Measurements from ENCODE around the gene SRRM3.
"Not testable (repeated sequence)": the region's sequence is repeated elsewhere in the genome, so short reads cannot be mapped to it uniquely, and the experiment has no call there.

Gene SRRM3

DNA sequence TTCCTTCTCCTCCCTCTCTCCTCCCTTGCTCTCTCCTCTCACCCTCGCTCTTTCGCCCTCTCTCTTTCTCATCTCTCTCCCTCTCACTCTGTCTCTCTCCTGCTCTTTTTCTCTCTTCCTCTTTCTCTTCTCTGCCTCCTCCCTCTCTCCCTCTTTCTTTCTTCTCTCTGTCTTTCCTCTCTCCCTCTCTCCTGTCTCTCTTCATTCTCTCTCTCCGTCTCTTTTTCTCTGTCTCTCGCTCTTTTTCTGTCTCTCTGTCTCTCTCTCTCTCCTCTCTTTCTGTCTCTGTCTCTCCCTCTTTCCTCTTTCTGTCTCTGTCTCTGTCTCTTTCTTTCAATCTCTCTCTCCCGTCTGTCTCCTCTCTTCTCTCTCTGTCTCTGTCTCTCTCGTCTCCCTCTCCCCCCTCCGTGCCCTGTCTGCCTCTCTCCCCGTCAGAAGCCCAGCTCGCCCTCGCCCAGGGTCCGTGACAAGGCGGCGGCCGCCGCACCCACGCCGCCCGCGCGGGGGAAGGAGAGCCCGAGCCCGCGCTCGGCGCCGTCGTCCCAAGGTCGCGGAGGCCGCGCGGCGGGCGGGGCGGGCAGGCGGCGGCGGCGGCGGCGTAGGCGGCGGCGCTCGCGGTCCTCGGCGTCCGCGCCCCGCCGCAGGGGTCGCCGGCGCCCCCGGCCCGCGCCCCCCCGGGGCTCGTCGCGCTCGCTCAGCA lies 79.5 kb downstream of the SRRM3 start:
- H3K4me3 ChIP-seq (ENCODE audit: low read length): no peak overlapping the region
- no peak for DNase-seq (ENCODE audit: low read depth, low spot score)

DNA sequence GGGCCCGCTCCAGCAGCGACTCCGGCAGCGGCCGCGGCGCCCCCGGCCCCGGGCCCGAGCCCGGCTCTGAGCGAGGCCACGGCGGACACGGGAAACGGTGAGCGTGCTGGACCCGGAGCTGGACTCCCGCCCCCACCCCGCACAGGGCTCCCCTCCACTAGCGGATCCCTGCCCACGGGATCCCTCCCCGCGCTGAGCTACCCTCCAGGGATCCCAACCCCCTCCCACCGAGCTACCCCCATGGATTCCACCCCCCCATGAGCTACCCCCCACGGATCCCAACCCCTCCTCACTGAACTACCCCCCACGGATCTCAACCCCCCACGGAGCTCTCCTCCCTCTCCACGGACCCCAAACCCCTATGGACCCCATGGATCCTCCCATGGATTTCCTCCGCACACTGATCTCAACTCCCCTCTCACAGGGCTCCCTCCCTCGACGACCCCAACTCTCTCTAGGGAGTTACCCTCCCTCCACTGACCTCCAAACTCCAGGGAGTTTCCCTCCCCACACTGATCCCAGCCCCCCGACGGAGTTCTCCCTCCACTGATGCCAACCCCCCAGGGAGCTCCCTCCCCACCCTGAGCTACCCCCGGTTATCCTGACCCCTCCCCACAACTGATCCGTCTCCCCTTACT lies 80.1 kb downstream of the SRRM3 start:
- DNase-seq (ENCODE audit: low read depth, low spot score): no peak
- no peak overlapping the region for H3K4me3 ChIP-seq (ENCODE audit: low read length)

DNA sequence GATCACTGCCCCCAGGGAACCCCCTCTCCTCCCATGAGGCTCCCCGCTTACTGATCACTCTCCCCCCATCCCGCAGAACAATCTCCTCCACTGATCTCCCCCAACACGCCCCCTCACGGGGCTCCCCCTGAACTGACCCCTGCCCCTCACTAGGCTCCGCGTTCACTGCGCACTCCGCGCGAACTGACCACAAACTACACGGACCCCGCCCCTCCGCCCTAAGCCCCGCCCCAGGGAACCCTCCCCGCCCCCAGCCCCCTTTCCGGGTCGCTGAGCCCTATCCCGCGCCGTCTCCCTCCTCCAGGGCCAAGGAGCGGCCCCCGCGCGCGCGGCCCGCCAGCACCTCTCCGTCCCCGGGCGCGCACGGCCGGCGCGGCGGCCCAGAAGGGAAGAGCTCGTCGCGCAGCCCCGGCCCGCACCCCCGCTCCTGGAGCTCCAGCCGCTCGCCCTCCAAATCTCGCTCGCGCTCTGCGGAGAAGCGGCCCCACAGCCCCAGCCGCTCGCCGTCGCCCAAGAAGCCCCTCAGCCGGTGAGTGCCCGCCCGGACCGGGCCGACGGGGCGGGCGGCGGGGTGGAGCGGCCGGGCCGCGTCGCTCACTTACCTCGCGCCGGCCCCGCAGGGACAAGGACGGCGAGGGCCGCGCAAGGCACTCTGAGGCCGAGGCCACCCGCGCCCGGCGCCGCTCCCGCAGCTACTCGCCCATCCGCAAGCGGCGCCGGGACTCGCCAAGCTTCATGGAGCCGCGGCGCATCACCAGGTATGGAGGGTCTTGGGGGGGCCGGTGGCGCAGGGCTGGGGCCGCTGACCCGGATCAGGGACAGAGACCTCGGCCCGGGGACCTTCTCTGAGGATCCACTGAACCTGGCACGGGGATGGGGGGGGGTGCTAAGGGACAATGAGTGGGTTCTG lies 80.9 kb downstream of the SRRM3 start:
- no peak for DNase-seq (ENCODE audit: low read depth, low spot score)

DNA sequence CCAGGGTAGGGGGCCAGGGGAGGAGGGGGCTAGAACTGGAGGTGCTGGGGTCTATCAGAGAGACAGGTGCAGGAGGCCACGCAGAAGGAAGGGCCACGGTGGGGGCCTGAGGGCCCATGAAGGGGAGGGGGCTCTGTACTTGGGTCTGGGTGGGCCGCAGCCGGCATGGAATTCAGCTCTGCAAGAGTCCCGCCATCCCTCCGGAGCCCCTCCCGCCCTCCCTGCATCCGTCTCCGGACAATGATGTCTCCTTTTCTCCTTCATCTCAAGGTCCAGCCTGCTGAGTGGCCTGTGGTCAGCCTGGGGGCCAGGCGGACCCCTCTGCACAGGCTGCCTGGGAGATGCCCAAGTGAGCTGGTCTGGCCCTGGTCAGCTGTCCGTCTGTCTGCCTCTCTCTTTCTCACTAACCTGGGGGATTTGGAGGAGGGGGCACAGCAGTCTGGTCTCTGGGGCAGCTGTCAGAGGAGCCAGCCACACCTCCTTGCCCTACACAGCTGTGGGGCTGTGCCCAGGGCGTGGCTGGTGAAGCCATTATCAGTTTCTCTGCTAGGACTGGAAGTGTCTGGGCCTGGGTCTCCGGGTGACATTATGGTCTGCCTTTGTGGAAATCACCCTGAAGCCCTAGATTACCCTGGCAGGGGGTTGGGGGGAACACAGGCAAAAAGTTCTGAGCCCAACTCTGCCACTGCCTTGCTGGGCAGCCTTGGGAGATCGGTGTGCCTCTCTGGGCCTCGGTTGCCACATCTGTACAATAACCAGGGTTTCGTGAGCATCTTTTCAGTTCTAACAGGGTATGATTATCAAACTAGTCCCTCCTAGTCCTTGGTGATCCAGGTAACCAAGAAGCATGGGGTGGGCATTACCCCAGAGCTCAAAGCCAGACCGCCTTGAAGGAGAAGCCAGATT lies 81.8 kb downstream of the SRRM3 start:
- no peak overlapping the region for H3K4me3 ChIP-seq (ENCODE audit: low read length)
- no peak for DNase-seq (ENCODE audit: low read depth, low spot score)

More for the DNA sequence above, 80.9 kb downstream of the SRRM3 start:
- H3K4me3 ChIP-seq (ENCODE audit: low read length): no peak overlapping the region

DNA sequence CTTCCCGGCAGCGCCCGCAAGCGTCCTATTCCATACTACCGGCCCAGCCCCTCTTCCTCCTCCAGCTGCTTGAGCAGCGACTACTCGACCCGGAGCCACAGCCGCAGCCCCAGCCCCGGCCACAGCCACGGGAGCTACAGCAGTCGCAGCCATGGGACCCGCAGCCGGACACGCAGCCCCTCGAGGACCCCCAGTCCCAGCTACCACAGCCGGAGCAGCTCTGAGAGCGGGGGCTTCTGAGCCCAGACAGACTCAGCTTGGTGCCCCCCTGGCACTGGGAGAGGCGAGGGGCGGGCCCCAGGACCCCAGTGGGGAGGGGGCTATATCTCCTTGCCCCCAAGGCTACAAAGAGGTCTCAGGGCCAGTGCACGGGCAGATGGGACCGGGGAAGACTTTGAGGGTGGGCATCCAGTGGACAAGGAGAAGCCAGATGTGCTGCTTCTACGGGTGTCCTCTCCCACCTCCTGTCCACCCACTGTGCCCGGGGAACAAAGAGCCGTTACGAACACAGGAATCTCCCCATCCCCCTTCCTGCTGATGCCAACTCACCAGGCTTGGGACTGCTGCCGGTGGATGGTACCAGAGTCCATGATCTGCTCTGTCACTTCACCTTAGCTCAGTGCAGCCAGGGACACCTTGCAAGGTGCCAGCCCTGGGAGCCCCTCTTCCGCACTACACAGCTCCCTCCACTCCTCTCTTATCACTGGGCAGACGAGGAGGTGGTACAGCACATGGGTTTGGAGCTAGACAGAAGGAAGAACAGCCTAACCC lies 84.1 kb downstream of the SRRM3 start:
- no peak for DNase-seq (ENCODE audit: low read depth, low spot score)
- no peak overlapping the region for H3K4me3 ChIP-seq (ENCODE audit: low read length)

DNA sequence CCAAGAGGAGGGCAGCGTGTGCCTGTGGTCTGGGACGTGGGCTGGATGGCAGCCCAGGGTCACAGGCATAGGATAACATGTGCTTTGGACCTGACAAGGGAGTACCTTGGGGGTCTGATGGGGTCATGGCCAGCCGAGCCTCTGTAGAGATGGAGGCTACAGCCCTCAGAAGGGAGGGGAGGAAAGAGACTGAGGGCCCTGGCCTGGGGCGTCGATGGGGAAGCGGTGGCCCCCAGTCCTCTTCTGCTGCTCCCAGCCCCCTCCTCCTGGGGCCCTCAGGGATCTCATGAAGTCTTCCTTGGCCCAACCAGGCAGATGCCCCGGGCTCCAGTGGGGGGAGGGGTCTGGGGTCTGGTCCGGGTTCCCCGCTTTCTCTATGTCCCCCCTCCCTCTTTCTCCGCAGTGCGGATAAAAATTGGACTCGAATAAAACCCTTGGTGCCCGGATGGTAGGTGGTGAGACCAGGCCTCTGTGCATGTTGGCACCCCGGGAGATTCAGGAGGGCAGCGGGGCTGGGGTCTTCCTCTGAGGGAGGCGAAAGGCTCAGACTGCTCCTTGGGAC lies 85.2 kb downstream of the SRRM3 start:
- no peak overlapping the region for H3K4me3 ChIP-seq (ENCODE audit: low read length)
- DNase-seq (ENCODE audit: low read depth, low spot score): no peak

DNA sequence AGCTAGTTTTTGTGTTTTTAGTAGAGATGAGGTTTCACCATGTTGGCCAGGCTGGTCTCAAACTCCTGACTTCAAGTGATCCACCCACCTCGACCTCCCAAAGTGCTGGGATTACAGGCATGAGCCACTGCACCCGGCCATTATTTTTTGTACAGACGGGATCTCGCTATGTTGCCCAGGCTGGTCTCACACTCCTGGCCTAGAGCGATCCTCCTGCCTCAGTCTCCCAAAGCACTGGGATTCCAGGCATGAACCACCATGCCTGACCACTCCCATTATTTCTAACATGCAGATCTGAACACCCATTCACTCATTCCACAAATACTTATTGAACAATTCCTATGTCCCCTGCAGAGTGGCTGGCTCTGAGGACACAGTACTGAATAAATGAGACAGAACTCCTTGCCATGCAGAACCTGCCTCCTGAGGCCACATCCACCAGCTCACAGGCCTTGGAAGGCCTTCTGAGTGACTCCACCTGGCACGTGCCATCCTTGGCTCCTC lies 89.2 kb downstream of the SRRM3 start:
- not testable (repeated sequence) for H3K4me3 ChIP-seq (ENCODE audit: low read length); DNase-seq (ENCODE audit: low read depth, low spot score)

DNA sequence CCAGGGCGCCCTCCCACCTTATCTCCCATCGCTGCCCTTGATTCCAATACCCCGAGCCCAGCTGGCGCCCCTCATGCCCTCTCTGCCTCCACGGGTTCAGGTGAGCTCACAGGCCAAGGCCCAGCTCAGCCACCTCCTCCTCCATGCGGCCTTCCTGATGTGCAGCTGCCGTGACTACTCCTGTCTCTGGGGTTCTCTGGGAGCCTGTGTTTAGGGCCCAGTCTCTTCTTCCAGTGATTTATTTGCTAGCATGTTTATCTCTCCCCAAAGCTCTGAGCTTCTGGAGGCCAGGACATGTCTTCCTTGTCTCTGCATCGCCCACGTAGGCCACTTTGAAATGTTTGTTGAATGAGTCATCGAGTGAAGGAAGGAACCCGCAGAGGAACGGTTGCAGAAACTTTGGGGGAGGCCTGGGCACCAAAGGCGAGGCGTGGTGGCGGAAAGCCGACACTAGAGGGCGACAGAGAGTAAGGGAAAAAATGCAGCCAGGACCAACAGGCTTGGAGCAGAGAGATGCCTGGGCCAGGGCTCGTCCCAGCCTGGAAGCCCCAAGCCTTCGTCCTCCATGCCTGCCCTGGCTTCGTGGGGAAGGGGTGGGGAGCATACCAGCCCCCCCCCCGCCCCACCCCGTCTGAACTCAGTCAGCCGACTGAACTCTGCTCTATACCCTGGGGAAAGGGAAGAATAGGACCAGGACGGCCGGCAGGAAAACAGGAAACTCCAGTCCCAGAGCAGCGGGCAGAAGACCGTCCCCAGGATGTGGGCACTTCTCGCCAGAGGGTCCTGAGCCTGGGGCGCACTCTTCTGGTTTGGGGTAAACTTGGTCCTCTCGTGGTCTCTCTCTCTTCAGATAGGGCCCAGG lies 89.9 kb downstream of the SRRM3 start:
- DNase-seq (ENCODE audit: low read depth, low spot score): peak; percentile 69

DNA sequence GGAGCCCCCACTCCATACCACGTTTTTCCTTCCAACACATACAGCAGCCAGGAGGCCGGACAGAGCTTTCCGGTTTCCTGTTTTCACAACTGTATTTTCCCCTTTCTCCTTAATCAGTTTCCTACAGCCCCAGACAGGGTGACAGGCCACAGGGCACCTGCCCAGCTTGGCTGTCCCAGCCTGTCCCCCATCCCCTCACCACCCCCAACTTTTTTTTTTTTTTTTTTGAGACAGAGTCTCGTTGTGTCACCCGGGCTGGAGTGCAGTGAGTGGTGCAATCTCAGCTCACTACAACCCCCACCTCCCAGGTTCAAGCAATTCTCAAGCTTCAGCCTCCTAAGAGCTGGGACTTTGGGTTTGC lies 90.5 kb downstream of the SRRM3 start:
- DNase-seq (ENCODE audit: low read depth, low spot score): no peak
- H3K4me3 ChIP-seq (ENCODE audit: low read length): no peak overlapping the region

More for the DNA sequence above, 89.9 kb downstream of the SRRM3 start:
- H3K4me3 ChIP-seq (ENCODE audit: low read length): peak overlapping the region; percentile 7; the same call in 1 of the 2 replicates

DNA sequence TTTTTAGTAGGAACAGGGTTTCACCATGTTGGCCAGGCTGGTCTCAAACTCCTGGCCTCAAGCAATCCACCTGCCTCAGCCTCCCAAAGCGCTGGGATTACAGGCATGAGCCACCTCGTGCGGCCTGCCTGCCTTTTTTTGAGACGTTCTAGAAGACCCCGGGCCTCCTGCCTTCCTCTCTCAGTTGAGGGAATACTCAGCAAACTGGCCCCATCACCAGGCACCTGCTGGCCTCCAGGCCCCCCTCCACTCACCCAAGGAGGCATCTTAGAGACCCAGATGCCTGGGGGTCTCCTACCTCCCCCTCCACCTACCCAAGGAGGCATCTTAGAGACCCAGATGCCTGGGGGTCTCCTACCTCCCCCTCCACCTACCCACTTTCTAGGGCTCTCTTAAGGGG lies 91.2 kb downstream of the SRRM3 start:
- not testable (repeated sequence) for H3K4me3 ChIP-seq (ENCODE audit: low read length); DNase-seq (ENCODE audit: low read depth, low spot score)

DNA sequence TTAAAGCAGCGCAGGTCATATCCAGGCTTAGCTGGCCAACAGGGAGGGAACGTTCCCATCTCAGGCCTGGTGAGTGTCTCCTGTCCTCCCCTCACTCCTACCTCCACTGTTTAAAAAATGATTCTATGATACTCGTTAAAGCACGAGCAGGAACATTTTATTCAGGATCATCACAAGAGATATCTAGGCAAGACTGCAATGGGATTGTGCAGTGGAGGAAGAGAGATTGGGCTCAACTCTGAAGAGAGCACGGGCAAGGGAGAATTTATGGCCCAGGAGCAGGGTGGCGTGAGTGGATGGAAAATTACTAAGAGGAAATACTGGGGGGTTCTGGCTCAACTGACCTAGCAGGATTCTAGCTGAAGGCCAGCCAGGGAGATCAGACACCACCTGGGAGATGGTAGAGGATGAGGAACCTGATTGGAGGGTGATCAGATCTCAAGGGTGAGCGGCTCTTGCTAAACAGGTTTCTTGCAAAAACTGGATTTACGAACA lies 91.8 kb downstream of the SRRM3 start:
- DNase-seq (ENCODE audit: low read depth, low spot score): no peak
- H3K4me3 ChIP-seq (ENCODE audit: low read length): no peak overlapping the region

DNA sequence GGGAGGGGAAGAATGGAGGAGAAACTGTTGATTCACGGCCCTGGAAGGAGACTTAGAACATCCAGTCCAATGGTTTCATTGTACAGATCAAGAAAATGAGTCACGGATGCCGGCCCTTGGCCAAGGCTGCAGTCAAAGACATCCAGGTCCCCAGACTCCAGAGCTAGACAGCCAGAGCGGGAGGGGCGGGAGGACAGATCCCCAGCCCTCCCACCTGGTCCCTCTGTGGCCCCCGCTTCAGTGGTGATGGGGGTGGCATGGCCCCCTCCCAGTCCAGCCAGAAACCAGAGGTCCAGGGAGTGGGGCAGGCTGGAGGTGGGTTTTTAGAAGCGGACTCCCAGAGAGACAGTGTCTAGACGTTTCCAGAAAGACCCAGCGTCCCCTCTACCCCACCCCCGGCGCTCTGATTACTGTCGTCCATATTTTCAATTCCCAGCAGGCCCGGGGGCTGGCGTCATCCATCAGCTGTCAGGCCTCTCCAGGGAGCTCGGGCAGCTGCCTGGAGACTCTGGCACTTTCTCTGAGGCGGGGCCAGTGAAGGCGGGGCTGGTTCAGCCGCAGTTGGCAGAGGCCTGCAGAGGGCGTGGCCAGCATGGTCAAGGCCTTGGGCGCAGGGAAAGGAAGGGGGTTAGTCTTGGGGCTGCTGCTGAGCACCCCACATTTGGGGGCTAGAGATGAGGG lies 92.8 kb downstream of the SRRM3 start:
- DNase-seq (ENCODE audit: low read depth, low spot score): no peak
- H3K4me3 ChIP-seq (ENCODE audit: low read length): no peak overlapping the region

DNA sequence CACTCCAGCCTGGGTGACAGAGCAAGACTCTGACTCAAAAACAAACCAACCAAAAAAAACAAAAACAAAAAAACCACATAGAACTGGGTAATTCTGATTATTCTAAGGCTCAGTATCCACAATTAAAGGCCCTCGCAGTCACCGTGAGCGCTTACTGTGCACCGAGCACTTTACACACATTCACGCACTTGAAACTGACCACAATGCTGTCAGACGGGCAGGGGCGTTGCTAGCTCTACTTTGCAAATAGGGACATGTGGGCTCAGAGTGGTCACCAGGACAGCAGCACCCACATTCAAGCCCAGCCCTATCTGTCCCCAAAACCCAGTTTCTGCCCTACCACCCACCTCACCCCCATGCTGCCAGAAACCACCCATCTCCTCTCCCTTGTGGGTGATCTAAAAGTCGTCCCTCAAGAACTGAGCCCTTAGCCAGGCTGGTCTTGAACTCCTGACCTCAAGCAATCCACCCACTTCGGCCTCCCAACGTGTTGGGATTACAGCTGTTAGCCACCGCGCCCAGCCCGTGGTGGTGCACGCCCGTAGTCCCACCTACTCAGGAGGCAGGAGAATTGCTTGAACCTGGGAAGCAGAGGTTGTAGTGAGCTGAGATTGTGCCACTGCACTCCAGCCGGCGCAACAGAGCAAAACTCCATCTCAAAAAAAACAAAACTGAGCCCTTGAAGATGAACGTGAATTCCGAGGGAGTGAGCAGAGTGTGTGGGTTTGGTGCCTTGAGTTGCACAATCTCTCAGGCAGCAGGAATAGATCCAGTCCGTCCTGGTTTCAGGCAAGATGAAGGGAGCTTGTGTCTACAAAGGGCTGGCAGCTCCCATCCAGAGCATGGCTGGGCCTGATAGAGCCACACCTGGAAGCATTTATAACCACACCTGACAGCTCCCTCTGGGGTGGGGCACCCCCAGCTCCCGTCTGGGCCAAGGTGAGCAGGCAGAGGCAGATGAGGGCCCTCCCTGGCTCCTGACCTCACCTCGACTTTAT lies 95.3 kb downstream of the SRRM3 start:
- H3K4me3 ChIP-seq (ENCODE audit: low read length): no peak overlapping the region
- no peak for DNase-seq (ENCODE audit: low read depth, low spot score)

DNA sequence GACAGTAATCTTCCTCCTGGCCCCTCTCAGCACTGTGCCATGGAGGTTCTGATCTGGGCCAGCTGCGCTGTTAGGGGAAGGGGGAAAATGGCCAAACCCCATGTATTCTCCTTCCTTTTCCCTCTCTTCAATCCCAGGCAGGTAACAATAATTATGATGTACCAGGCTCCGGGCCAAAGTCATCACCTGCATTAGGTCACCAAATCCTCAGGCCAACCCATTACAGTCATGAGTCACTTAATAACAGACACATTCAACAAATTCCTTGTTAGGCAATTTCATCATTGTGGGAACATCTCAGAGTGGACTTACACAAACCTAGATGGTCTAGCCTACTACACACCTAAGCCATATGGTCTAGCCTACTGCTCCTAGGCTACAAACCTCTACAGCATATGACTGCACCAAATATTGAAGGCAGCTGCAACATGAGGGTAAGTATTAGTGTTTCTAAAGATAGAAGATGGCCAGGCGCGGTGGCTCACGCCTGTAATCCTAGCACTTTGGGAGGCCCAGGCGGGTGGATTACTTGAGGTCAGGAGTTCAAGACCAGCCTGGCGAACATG lies 98.6 kb downstream of the SRRM3 start:
- no peak for DNase-seq (ENCODE audit: low read depth, low spot score)
- no peak overlapping the region for H3K4me3 ChIP-seq (ENCODE audit: low read length)

DNA sequence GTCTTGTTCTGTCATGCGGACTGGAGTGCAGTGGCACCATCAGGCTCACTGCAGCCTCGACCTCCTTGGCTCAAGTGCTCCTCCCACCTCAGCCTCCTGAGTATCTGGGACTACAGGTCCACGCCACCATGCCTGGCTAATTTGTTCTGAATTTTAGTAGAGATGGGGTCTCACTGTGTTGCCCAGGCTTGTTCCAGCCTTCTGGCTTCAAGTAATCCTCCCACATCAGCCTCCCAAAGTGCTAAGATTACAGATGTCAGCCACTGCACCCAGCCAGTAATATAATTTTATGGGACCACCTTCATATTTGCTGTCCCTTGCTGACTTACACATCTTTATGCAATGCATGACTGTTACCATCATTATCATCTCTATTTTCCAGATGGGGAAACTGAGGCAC lies 99.3 kb downstream of the SRRM3 start:
- no peak for DNase-seq (ENCODE audit: low read depth, low spot score)
- H3K4me3 ChIP-seq (ENCODE audit: low read length): no peak overlapping the region
